SK-N-MC (cell line): ENCODE results near the gene PEX14.

ENCODE experiments used
- DNase-seq: peaks from one replicate; pipeline ENCODE4 v3.0.0-alpha.2; 2011; ENCODE audit warnings: low read depth, low spot score
- H3K27ac ChIP-seq: fragments of 200-600 bp; sonication (generic); 2 replicates; pipeline ENCODE4 v1.5.1; 2016; ENCODE audit warnings: mixed run types
- H3K36me3 ChIP-seq: fragments of 200-600 bp; sonication (generic); 2 replicates; pipeline ENCODE4 v1.6.1; 2017; ENCODE audit warnings: antibody characterized with exemption, low read length, mixed read lengths; ENCODE audit not compliant: insufficient read depth
- H3K4me3 ChIP-seq: fragments of 200-600 bp; sonication (generic); 2 replicates; pipeline ENCODE4 v1.5.1; 2016
- H3K9ac ChIP-seq: fragments of 200-600 bp; sonication (generic); 2 replicates; pipeline ENCODE4 v1.8.0; 2017; ENCODE audit warnings: mixed run types, mixed read lengths; ENCODE audit not compliant: insufficient read length
- H3K9me3 ChIP-seq: fragments of 200-600 bp; sonication (generic); 2 replicates; pipeline ENCODE4 v1.6.1; 2017; ENCODE audit warnings: low read depth, mild to moderate bottlenecking, antibody characterized with exemption, low read length, moderate library complexity, mixed read lengths
- EZH2 ChIP-seq: fragments of 200-600 bp; sonication (generic); IDR thresholded peaks from one replicate; pipeline ENCODE4 v1.6.1; 2017; ENCODE audit warnings: antibody characterized with exemption
- FOXP2 ChIP-seq: optimal IDR thresholded peaks from 2 replicates; pipeline ENCODE3; 2011; ENCODE audit warnings: mild to moderate bottlenecking, moderate library complexity; ENCODE audit not compliant: insufficient read depth; ENCODE audit errors: extremely low read length, control extremely low read depth
- POLR2AphosphoS5 ChIP-seq: IDR thresholded peaks from 2 replicates; pipeline ENCODE4 v1.6.1; 2012; ENCODE audit warnings: mild to moderate bottlenecking, low read depth, low read length, borderline replicate concordance

The PEX14 gene

DNA sequence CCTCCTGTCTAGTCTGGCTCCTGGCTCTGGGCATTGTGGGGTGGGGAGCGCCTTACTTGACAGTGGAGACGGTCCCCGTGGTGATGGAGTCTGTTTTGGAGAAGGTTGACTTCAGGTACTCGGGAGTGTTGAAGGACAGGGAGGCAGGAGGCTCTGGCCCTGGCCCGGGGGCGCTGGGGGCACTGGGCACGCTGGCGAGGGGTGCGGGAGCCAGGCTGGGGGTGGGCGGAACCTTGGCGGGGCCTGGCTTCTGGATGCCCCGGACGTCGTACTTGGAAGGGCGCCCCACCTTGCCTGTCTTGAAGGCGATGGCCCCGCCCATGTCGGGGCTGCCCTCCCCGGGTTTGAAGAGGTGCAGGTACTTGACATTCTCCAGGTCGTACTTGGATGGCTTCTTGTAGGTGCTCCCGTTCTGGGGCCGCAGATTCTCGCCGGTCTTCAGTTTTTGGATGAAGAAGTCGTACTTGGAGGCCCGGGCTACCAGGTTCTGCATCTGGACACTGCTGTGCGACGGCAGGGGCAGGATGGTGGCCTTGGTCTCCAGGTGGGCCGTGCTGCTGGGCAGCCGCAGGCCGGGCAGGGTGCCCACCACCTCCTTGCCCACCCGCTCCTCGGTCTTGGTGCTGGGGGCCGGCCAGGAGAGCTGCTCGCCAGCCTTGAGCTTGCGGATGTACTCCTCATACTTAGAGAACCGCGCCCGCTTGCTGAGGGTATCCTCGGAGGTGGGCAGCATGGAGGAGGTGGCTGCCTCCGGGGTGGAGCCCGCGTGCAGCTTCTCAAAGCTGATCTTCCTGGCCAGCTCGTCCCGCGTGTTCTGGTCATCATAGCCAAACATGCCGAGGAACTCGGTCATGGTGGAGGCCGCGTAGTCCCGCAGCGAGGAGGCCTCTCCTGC, 185.1 kb downstream of the PEX14 start:
- no peak overlapping the region for H3K27ac ChIP-seq
- TF ChIP-seq POLR2AphosphoS5 (no peak), FOXP2 (no peak), EZH2 (no peak)
- no peak overlapping the region for H3K9ac ChIP-seq
- DNase-seq = no peak
- no peaks in the 10 kb centered on the region for H3K9me3 ChIP-seq
- H3K36me3 ChIP-seq = no peaks in the 10 kb centered on the region
- no peak overlapping the region for H3K4me3 ChIP-seq

DNA sequence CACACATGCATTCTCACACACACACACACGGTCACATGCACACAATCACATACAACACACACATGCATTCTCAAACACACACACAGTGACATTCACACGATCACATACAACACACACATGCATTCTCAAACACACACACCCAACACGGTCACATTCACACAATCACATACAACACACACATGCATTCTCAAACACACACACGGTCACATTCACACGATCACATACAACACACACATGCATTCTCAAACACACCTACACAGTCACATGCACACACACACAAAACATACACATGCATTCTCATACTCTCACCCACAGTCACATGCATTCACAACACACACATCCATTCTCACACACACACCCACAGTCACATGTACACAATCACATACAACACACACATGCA, 186.7 kb downstream of the PEX14 start:
- H3K4me3 ChIP-seq = no peak overlapping the region
- DNase-seq = no peak
- H3K27ac ChIP-seq = no peak overlapping the region
- no peaks in the 10 kb centered on the region for H3K36me3 ChIP-seq
- TF ChIP-seq FOXP2 = no peak
- TF ChIP-seq EZH2 = no peak
- no peak for TF ChIP-seq POLR2AphosphoS5
- no peaks in the 10 kb centered on the region for H3K9me3 ChIP-seq
- H3K9ac ChIP-seq = no peak overlapping the region

DNA sequence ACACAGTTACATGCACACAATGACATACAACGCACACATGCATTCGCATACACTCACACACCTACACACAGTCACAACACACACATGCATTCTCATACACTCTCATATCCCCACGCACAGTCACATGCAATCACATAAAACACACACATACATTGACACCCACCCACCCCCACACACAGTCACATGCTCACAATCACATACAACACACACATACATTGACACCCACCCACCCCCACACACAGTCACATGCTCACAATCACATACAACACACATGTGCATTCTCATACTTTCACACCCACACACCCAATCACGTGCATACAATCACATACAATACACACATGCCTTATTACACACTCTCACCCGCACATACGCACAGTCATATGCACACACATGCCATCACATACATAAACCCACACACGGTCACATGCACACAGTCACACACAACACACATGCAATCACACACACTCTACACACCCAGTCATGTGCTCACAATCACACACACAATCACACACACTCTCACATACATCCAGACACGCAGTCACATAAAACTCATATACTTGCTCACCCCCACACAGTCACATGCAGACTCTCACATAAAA, 187.4 kb downstream of the PEX14 start:
- Histone ChIP-seq H3K9ac (no peak overlapping the region), H3K27ac (no peak overlapping the region), H3K4me3 (no peak overlapping the region), H3K9me3 (no peaks in the 10 kb centered on the region), H3K36me3 (no peaks in the 10 kb centered on the region)
- DNase-seq = no peak
- TF ChIP-seq POLR2AphosphoS5 = no peak
- TF ChIP-seq FOXP2 = no peak
- TF ChIP-seq EZH2 = no peak

DNA sequence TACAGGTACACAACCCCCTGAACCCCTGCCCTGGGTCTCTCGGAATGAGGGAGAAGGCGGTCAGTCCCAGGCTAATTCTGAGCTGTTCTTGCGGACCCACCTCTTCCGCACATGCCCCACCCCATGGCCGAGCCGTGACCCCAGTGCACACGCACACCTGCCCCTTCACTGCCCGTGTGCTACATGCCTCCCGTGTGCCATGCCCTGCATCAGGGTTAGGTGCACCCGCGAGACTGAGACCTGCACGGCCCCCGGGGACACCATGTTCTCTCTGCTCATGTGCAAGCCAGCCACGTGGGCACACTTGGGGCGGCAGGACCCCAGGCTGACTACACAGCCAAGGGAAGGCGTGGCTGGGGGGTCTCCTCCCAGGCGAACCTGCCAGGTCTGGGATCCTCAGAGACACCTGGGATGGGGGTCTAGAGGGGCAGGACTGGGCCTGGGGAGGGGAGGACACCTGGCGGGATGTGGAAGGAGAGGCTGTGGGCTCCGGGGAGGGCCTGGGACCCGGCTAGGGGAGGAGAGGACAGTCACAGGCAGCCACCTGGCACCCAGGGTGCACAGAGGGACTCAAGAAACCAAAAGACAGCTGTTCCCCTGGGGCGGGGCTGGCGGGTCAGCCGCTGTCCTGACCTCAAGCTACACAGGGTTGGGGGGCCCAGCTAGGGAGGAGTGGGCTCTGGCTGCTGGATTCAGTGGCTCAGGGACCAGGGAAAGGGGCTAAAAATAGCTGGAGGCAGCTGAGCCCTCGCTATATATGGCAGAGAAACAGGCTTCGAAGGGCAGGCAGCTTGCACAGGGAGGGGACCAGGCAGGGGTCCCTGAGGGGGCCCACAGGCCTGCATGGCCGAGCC, 188.3 kb downstream of the PEX14 start:
- TF ChIP-seq EZH2 = no peak
- TF ChIP-seq POLR2AphosphoS5 = no peak
- TF ChIP-seq FOXP2 = no peak

DNA sequence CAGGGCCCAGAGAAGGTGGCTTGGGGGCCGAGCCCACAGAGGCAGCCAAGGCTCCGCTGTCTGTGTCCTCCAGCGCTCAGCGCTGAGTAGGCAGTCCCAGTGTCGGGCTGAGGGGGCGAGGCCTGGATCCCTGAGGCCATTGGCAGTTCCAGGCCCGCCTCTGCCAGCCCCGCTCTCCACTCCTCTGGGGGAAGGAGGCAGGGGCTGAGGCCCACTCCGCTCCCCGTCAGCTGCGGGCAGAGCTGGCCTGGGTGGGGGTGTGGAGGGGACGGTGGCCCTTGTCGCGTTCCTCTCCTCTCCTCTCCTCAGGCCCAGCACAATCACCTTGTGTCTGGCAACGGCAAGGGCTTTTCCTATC, 188.9 kb downstream of the PEX14 start:
- TF ChIP-seq EZH2 = no peak
- no peak for TF ChIP-seq FOXP2
- TF ChIP-seq POLR2AphosphoS5 = no peak
- Histone ChIP-seq H3K9me3 (no peaks in the 10 kb centered on the region), H3K36me3 (no peaks in the 10 kb centered on the region), H3K4me3 (no peak overlapping the region), H3K27ac (no peak overlapping the region), H3K9ac (no peak overlapping the region)
- no peak for DNase-seq

More for the DNA sequence above, 188.3 kb downstream of the PEX14 start:
- Histone ChIP-seq H3K36me3 (no peaks in the 10 kb centered on the region), H3K9ac (no peak overlapping the region), H3K9me3 (no peaks in the 10 kb centered on the region), H3K4me3 (no peak overlapping the region), H3K27ac (no peak overlapping the region)
- DNase-seq = no peak

DNA sequence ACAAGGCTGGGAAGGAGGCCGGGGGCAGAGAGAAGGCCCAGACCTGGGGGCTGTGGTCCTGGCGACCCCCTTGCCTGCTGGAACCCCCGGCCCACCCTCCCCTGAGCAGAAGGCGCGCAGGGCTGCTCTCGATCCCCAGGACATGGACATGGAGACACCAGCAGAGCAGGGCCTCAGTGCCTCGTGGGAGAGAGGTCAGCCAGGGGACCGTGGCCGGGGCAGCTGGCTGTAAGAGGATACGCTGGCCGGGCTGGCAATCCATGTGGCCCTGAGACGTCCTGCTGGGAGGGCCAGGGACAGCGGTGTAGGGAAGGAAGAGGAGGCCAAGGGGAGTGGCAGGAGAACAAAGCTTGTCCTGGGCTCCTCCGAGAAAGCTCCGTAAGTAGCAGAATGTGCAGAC, 189.5 kb downstream of the PEX14 start:
- no peak overlapping the region for H3K27ac ChIP-seq
- H3K9ac ChIP-seq = no peak overlapping the region
- no peak overlapping the region for H3K4me3 ChIP-seq
- H3K36me3 ChIP-seq = no peaks in the 10 kb centered on the region
- no peaks in the 10 kb centered on the region for H3K9me3 ChIP-seq
- TF ChIP-seq FOXP2 (no peak), POLR2AphosphoS5 (no peak), EZH2 (no peak)
- DNase-seq = no peak

DNA sequence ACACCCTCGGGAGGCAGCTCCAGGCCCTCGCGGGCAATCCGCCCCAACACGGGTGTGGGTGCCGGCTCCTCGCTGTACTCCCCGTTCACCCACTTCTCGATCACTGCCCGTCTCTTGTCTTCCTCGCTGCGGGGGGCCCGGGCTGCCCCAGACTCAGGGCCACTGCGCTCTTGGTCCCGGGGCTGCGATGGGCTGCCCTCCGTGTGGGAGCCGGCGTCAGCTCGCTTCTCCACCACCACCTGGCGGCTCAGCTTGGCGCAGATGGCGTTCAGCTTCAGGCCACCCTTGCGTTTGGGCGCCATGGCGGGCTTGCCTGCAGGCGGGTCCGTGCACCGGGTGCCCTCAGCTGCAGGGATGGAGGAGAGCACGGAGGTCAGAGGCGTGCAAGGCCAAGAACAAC, 190.5 kb downstream of the PEX14 start:
- H3K9me3 ChIP-seq = no peaks in the 10 kb centered on the region
- H3K36me3 ChIP-seq = no peaks in the 10 kb centered on the region
- H3K27ac ChIP-seq = no peak overlapping the region
- DNase-seq = no peak
- no peak overlapping the region for H3K4me3 ChIP-seq
- TF ChIP-seq FOXP2 (no peak), EZH2 (no peak), POLR2AphosphoS5 (no peak)
- no peak overlapping the region for H3K9ac ChIP-seq

DNA sequence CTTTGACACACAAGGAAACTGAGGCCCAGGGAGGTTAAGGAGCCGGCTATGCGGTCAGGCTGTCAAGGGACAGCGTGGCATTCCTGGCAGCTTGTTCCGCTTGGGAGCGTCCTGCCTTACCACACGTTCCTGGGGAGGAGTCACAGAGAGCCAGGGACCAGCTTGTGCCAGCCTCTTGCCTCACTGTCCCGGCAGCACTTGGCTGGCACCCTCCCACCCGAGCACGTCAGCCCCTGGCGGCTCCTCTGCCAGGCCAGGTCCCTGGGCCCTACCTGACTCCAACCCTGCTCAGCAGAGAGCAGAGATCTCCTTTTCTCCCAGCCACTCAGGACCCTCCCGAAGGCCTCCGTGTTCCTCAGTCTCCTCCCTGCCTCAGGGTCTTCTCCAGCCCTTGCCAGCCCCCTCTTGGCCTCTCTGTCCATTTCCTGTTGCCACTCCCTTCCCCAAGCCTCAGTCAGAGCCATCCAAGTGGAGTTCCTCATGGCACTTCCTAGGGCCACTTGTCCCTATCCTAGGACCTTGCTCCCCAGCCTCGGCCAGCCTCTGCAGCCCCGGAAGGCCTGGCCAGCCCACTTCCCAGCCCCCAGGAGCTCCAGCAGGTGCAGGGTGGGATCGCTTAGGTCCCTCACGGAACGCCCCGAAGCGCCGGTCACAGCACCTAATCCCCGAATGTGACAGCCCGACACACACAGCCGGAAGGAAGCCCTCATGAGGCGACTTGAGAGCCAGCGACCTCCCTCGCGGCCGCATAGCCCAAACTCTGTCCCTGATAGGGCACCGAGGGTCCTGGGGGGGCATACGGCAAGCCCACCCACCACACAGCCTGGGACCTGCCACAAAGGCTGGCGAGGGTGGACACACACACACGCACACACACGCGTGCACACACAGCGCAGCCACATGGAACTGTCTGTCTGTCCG, 191.4 kb downstream of the PEX14 start:
- Histone ChIP-seq H3K9me3 (no peaks in the 10 kb centered on the region), H3K27ac (no peak overlapping the region), H3K36me3 (no peaks in the 10 kb centered on the region), H3K4me3 (no peak overlapping the region), H3K9ac (no peak overlapping the region)
- TF ChIP-seq FOXP2 = no peak
- no peak for TF ChIP-seq EZH2
- TF ChIP-seq POLR2AphosphoS5 = no peak
- DNase-seq = no peak
